Gastroesophageal sphincter (tissue), 3 donors: ENCODE results near the gene OR52N4.

Source experiments
- POLR2A ChIP-seq, 2 donors: fragments of 450-650 bp; IDR thresholded peaks; one replicate each; pipeline ENCODE4 v1.6.1; 2017; ENCODE audit warnings: antibody characterized with exemption in 2 of 2, mild to moderate bottlenecking in 2 of 2, moderate library complexity in 1 of 2
- TF ChIP-seq, protein P1 (sequence below), 4 experiments: fragments of 200-600 bp in 2 of 4; fragments of 450-650 bp in 2 of 4; sonication (generic) in 1 of 4; IDR thresholded peaks; one replicate each; pipeline ENCODE4 v1.5.1; 2017 to 2019; ENCODE audit warnings: antibody characterized with exemption in 4 of 4, mild to moderate bottlenecking in 2 of 4, moderate library complexity in 2 of 4

- TF ChIP-seq, protein P1, sequence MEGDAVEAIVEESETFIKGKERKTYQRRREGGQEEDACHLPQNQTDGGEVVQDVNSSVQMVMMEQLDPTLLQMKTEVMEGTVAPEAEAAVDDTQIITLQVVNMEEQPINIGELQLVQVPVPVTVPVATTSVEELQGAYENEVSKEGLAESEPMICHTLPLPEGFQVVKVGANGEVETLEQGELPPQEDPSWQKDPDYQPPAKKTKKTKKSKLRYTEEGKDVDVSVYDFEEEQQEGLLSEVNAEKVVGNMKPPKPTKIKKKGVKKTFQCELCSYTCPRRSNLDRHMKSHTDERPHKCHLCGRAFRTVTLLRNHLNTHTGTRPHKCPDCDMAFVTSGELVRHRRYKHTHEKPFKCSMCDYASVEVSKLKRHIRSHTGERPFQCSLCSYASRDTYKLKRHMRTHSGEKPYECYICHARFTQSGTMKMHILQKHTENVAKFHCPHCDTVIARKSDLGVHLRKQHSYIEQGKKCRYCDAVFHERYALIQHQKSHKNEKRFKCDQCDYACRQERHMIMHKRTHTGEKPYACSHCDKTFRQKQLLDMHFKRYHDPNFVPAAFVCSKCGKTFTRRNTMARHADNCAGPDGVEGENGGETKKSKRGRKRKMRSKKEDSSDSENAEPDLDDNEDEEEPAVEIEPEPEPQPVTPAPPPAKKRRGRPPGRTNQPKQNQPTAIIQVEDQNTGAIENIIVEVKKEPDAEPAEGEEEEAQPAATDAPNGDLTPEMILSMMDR (IDR thresholded peaks at IDR 0.05): no peak
- no peak for TF ChIP-seq POLR2A (IDR thresholded peaks at IDR 0.05)
These were observed 15.6 kb upstream of the OR52N4 start for GRCh38 chr11:5738431-5738830.
